ENCODE data around the gene PRKN.

DNA sequence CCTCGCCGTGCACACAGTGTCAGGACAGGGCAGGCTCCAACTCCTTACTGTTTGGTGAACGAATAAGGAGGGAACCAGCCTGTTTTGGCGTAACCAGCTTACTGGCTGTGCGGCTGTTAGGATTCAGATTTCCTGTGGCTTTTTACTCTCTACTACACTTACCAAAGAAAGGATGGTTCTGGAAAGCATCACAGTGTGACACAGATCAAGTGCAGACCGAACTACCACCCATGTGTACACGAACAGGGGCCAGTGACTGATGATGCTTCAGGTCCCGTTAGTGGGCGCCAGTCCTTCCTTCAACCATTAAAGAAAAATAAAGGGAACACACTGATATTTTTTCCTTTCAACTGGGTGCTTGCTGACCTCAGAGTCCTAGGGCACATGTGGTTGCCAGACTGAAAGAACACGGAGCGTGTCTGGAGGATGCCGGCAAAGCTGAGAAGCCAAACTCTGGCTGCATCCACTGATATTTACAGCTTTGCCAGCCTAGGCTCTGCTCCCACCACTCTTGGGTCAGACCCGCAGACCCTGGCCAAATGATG, 1101.4 kb downstream of the PRKN start:
- TF ChIP-seq, protein P1, sequence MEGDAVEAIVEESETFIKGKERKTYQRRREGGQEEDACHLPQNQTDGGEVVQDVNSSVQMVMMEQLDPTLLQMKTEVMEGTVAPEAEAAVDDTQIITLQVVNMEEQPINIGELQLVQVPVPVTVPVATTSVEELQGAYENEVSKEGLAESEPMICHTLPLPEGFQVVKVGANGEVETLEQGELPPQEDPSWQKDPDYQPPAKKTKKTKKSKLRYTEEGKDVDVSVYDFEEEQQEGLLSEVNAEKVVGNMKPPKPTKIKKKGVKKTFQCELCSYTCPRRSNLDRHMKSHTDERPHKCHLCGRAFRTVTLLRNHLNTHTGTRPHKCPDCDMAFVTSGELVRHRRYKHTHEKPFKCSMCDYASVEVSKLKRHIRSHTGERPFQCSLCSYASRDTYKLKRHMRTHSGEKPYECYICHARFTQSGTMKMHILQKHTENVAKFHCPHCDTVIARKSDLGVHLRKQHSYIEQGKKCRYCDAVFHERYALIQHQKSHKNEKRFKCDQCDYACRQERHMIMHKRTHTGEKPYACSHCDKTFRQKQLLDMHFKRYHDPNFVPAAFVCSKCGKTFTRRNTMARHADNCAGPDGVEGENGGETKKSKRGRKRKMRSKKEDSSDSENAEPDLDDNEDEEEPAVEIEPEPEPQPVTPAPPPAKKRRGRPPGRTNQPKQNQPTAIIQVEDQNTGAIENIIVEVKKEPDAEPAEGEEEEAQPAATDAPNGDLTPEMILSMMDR (IDR thresholded peaks at IDR 0.05) = no peak
- no peak for TF ChIP-seq POLR2A (IDR thresholded peaks at IDR 0.05)
